ENCODE results near the gene ZFY. TPM values are rescaled to one million over a fixed set of nuclear protein-coding genes. Genes with fewer than 3 reads are reported as not detected.

Gene ZFY
- total RNA-seq, 4 donors from 2014 or later, result 22.8 to 22.9 TPM; not detected in 2

- TF ChIP-seq CTCF (IDR thresholded peaks at IDR 0.05; ENCODE audit: low read depth), result no peak
These were observed 17.7 kb downstream of the ZFY start for GRCh38 chrY:2952912-2953311.

GRCh38 chrY:2954735-2955134, 19.6 kb downstream of the ZFY start:
- no peak for TF ChIP-seq CTCF (IDR thresholded peaks at IDR 0.05; ENCODE audit: low read depth)

- no peak for TF ChIP-seq CTCF (IDR thresholded peaks at IDR 0.05; ENCODE audit: low read depth)
These were observed 20.4 kb downstream of the ZFY start for GRCh38 chrY:2955561-2955960.

- TF ChIP-seq CTCF (IDR thresholded peaks at IDR 0.05; ENCODE audit: low read depth), result no peak
These were observed 26.9 kb downstream of the ZFY start for GRCh38 chrY:2962061-2962460.

- no peak for TF ChIP-seq CTCF (IDR thresholded peaks at IDR 0.05; ENCODE audit: low read depth)
These were observed 29.6 kb downstream of the ZFY start for GRCh38 chrY:2964814-2965213.

GRCh38 chrY:2965629-2966028, 30.4 kb downstream of the ZFY start:
- no peak for TF ChIP-seq CTCF (IDR thresholded peaks at IDR 0.05; ENCODE audit: low read depth)

- no peak for TF ChIP-seq CTCF (IDR thresholded peaks at IDR 0.05; ENCODE audit: low read depth)
These were observed 34.4 kb downstream of the ZFY start for GRCh38 chrY:2969561-2969960.

All from subcutaneous adipose tissue (tissue), 4 donors.